ENCODE data around the gene DHRS11.
"Not testable (repeated sequence)": the region's sequence is repeated elsewhere in the genome, so short reads cannot be mapped to it uniquely, and the experiment has no call there.

DHRS11 gene

DNA sequence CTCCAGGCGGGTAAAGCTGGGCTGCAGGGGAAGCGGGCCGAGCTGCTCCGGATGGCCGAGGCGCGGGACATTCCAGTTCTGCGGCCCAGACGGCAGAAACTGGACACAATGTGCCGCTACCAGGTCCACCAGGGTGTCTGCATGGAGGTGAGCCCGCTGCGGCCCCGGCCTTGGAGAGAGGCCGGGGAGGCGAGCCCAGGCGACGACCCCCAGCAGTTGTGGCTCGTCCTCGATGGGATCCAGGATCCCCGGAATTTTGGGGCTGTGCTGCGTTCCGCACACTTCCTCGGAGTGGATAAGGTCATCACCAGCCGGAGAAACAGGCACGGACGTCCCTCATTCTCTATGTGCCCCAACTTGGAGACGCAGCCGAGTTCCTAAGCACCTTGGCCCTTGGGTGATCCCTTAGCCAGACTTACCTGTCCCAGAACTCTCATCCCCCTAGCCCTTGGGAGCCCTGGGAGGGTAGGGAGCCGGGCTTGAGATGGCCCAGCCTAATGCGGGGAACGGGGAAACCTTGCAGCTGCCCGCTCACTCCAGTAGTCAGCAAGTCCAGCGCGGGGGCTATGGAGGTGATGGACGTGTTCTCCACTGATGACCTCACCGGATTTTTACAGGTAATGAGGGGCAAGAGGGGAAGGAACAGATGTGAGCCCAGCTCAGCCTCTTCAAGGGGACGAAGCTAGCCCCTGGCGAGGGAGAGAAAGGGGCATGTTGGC, 10.5 kb downstream of the DHRS11 start:
- no peak overlapping the region for H3K27ac ChIP-seq (ENCODE audit: low read length)
- no peak for DNase-seq (ENCODE audit: low read depth, low spot score)
- H3K9me3 ChIP-seq (ENCODE audit: control insufficient read depth, insufficient read depth, low read length) = no peaks in the 10 kb centered on the region
- peak overlapping the region; percentile 70 for H3K4me3 ChIP-seq (ENCODE audit: low read length)
- H3K4me1 ChIP-seq (ENCODE audit: control insufficient read depth, insufficient read depth, low read length) = 0 out of 2 replicates have a peak, but pooled peaks cover 2% of the 10 kb centered on the region
- H3K27me3 ChIP-seq (ENCODE audit: control insufficient read depth, insufficient read depth, low read length) = no peaks in the 10 kb centered on the region
- WGBS (ENCODE audit: insufficient coverage, insufficient read length) = no CpG with 5 or more reads among the region's 38 CpGs
- H3K36me3 ChIP-seq (ENCODE audit: control insufficient read depth, insufficient read depth, low read length) = 0 out of 2 replicates have a peak, but pooled peaks cover 7% of the 10 kb centered on the region

DNA sequence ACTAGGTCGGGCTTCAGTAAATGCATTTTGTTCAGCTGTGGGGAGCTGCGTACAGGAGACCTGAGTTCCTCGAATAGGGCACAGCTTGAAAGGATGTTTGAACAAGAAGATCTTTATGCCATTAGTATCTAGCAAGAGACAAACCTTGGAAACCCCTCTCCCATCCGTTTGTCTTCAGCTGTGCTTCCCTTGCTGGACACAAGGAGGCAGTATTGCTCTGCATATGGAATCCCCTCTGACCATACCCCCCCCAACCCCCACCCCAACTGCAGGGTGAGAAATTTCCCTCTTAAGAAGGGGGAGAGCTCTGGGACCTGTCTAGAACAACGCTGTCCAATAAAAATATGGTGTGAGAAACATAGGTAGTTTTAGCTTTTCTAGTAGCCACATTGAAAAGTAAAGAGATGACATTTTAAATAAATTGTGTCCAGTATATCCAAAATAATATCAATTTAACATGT, 11.3 kb downstream of the DHRS11 start:
- H3K27ac ChIP-seq (ENCODE audit: low read length) = no peak overlapping the region

DNA sequence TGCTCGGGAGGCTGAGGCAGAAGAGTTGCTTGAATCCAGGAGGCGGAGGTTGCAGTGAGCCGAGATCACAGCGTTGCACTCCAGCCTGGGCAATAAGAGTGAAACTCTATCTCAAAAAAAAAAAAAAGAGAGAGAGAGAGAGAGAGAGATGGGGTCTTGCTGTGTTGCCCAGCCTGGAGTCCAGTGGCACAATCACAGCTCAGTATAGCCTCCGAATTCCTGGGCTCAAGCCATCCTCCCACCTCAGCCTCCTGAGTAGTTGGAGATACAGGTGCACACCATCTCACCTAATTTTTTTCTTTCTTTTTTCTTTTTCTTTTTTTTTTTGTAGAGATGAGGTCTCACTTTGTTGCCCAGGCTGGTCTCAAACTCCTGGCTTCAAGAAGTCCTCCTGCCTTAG, 13.3 kb downstream of the DHRS11 start:
- not testable (repeated sequence) for H3K4me1 ChIP-seq (ENCODE audit: control insufficient read depth, insufficient read depth, low read length); H3K27me3 ChIP-seq (ENCODE audit: control insufficient read depth, insufficient read depth, low read length); H3K27ac ChIP-seq (ENCODE audit: low read length); H3K36me3 ChIP-seq (ENCODE audit: control insufficient read depth, insufficient read depth, low read length); H3K9me3 ChIP-seq (ENCODE audit: control insufficient read depth, insufficient read depth, low read length); DNase-seq (ENCODE audit: low read depth, low spot score); H3K4me3 ChIP-seq (ENCODE audit: low read length)
- WGBS (ENCODE audit: insufficient coverage, insufficient read length) = no CpG with 5 or more reads among the region's 5 CpGs

More for the DNA sequence above, 11.3 kb downstream of the DHRS11 start:
- no peaks in the 10 kb centered on the region for H3K9me3 ChIP-seq (ENCODE audit: control insufficient read depth, insufficient read depth, low read length)
- H3K36me3 ChIP-seq (ENCODE audit: control insufficient read depth, insufficient read depth, low read length) = 0 out of 2 replicates have a peak, but pooled peaks cover 6% of the 10 kb centered on the region
- 0 out of 2 replicates have a peak, but pooled peaks cover 2% of the 10 kb centered on the region for H3K4me1 ChIP-seq (ENCODE audit: control insufficient read depth, insufficient read depth, low read length)
- H3K27me3 ChIP-seq (ENCODE audit: control insufficient read depth, insufficient read depth, low read length) = no peaks in the 10 kb centered on the region
- H3K4me3 ChIP-seq (ENCODE audit: low read length) = peak overlapping the region; percentile 70; the same call in 1 of the 2 replicates
- DNase-seq (ENCODE audit: low read depth, low spot score) = no peak
- WGBS (ENCODE audit: insufficient coverage, insufficient read length) = no CpG with 5 or more reads among the region's 5 CpGs

DNA sequence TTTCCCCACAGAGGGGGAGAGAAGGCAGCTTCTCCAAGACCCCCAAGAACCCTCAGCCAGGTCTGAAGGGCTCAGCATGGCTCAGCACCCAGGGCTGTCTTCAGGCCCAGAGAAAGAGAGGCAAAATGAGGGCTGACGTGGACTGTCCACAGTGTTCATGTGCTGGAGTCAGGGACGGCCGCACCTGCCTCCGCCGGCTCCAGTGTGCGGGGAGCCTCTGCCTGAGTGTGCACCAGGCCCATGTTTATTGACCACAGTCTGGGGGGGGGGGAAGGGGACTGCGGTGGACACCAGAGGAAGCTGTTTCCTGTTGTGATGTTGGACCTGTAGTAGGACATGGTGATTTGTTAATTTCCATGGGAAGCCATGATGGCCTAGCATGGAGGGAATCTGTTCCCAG, 16.6 kb downstream of the DHRS11 start:
- Histone ChIP-seq H3K9me3 (ENCODE audit: control insufficient read depth, insufficient read depth, low read length) (no peaks in the 10 kb centered on the region), H3K4me3 (ENCODE audit: low read length) (no peak overlapping the region)

DNA sequence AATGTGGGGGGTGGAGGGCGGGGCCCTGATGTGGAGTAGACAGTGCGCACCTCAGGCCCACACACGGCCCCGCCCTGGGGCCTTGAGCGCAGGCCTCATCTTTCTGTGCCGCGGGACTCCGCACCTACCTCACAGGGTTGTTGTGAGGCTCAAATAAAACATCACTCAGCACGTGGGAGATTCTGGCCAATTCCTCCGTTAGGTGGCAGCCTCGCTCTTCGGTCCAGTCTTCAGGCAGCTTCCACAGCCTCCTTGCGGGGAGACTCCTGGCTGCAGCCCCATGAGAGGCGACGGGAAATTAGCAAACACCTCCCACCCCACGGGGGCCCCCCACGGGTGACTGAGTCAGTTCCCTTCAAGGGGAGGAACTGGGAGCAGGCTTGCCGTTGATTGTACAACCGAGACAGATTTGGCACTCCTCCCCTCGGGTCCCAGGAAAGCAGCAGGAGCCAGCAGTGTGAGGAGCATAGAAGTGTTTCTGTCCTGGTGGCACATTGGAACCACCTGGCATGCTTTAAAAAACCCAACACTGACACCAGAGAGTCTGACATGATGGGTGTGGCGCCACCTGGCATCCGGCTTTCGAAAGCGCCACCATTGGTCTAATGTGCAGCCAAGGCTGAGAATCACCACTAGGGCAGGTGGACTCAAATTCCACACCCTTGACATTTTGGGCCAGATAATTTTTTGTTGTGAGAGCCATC, 17.3 kb downstream of the DHRS11 start:
- H3K27ac ChIP-seq (ENCODE audit: low read length) = no peak overlapping the region
- H3K4me1 ChIP-seq (ENCODE audit: control insufficient read depth, insufficient read depth, low read length) = peaks cover 2% of the 10 kb centered on the region
- WGBS (ENCODE audit: insufficient coverage, insufficient read length) = no CpG with 5 or more reads among the region's 24 CpGs
- H3K36me3 ChIP-seq (ENCODE audit: control insufficient read depth, insufficient read depth, low read length) = 0 out of 2 replicates have a peak, but pooled peaks cover 2% of the 10 kb centered on the region
- H3K9me3 ChIP-seq (ENCODE audit: control insufficient read depth, insufficient read depth, low read length) = no peaks in the 10 kb centered on the region
- no peak for DNase-seq (ENCODE audit: low read depth, low spot score)
- H3K27me3 ChIP-seq (ENCODE audit: control insufficient read depth, insufficient read depth, low read length) = no peaks in the 10 kb centered on the region
- no peak overlapping the region for H3K4me3 ChIP-seq (ENCODE audit: low read length)

More for the DNA sequence above, 16.6 kb downstream of the DHRS11 start:
- Histone ChIP-seq H3K4me1 (ENCODE audit: control insufficient read depth, insufficient read depth, low read length) (peaks cover under 1% of the 10 kb centered on the region), H3K27ac (ENCODE audit: low read length) (no peak overlapping the region), H3K36me3 (ENCODE audit: control insufficient read depth, insufficient read depth, low read length) (0 out of 2 replicates have a peak, but pooled peaks cover 2% of the 10 kb centered on the region), H3K27me3 (ENCODE audit: control insufficient read depth, insufficient read depth, low read length) (no peaks in the 10 kb centered on the region)
- no peak for DNase-seq (ENCODE audit: low read depth, low spot score)
- whole genome bisulfite sequencing (ENCODE audit: insufficient coverage, insufficient read length) = no CpG with 5 or more reads among the region's 7 CpGs

DNA sequence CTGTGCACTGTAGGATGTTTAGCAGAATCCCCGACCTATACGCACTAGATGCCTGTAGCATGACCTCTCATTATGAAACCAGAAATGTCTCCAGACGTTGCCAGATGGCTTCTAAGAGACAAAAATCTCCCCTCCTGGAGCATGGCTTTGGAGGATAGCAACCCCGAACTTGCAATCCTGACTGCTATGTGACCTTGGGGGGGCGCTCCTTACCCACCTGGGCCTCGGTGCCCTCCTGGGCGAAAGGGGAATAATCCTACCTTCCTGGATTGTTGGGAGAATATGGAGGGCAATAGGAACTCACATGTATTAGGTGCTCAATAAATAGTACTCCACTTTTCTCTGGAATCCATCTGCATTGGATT, 17.8 kb downstream of the DHRS11 start:
- Histone ChIP-seq H3K27me3 (ENCODE audit: control insufficient read depth, insufficient read depth, low read length) (no peaks in the 10 kb centered on the region), H3K36me3 (ENCODE audit: control insufficient read depth, insufficient read depth, low read length) (0 out of 2 replicates have a peak, but pooled peaks cover 2% of the 10 kb centered on the region), H3K4me3 (ENCODE audit: low read length) (no peak overlapping the region), H3K27ac (ENCODE audit: low read length) (no peak overlapping the region), H3K9me3 (ENCODE audit: control insufficient read depth, insufficient read depth, low read length) (no peaks in the 10 kb centered on the region), H3K4me1 (ENCODE audit: control insufficient read depth, insufficient read depth, low read length) (peaks cover 2% of the 10 kb centered on the region)
- DNase-seq (ENCODE audit: low read depth, low spot score) = no peak
- WGBS (ENCODE audit: insufficient coverage, insufficient read length) = no CpG with 5 or more reads among the region's 7 CpGs

DNA sequence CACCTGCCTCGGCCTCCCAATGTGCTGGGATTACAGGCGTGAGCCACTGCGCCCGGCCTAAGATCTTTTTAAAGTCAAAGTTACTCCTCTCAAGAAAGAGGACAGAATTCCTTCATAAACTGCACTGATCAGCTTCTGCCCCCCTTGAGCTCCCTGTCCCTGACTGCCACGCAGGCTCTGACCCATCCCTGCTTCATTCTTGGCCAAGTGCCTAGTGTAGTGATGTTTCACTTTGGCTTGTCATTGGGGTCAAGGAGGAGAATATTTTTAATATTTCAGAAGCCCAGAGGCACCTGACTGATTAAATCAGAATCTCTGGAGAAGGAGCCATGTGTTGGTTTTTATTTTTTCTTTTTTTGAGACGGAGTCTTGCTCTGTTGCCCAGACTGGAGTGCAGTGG, 18.8 kb downstream of the DHRS11 start:
- WGBS (ENCODE audit: insufficient coverage, insufficient read length) = no CpG with 5 or more reads among the region's 6 CpGs
- no peak overlapping the region for H3K4me3 ChIP-seq (ENCODE audit: low read length)
- no peaks in the 10 kb centered on the region for H3K9me3 ChIP-seq (ENCODE audit: control insufficient read depth, insufficient read depth, low read length)
- DNase-seq (ENCODE audit: low read depth, low spot score) = no peak
- peaks cover 2% of the 10 kb centered on the region for H3K4me1 ChIP-seq (ENCODE audit: control insufficient read depth, insufficient read depth, low read length)
- no peak overlapping the region for H3K27ac ChIP-seq (ENCODE audit: low read length)
- 0 out of 2 replicates have a peak, but pooled peaks cover 2% of the 10 kb centered on the region for H3K36me3 ChIP-seq (ENCODE audit: control insufficient read depth, insufficient read depth, low read length)
- H3K27me3 ChIP-seq (ENCODE audit: control insufficient read depth, insufficient read depth, low read length) = no peaks in the 10 kb centered on the region

DNA sequence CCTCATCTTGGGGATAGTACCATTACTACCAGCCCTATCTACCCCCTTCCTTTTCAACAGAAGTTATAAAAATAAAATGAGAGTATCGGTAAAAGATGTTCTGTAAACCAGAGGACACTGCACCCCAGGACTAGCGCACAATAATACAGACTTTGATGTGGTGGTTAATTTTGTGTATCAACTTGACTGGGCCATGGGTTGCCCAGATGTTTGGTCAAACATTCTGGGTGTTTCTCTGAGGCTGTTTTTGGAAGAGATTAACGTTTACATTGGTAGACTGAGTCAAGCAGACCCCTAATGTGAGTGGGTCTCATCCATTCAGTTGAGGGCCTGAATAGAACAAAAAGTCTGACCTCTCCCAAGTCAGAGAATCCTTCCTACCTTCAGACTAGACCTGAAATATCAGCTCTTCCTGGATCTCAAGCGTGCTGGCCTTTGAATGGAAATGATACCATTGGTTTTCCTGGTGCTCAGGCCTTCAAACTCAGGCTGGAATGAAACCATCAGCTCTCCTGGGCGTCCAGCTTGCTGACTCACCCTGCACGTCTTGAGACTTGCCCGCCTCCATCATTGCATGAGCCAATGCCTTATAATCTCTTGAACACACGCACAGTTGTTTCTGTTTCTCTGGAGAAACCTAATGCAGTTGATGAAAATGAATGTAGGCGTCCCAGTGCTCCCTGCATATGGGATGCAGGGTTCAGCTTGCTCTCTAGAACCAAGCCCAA, 19.8 kb downstream of the DHRS11 start:
- H3K27ac ChIP-seq (ENCODE audit: low read length) = no peak overlapping the region
- 0 out of 2 replicates have a peak, but pooled peaks cover 2% of the 10 kb centered on the region for H3K36me3 ChIP-seq (ENCODE audit: control insufficient read depth, insufficient read depth, low read length)
- H3K4me1 ChIP-seq (ENCODE audit: control insufficient read depth, insufficient read depth, low read length) = peaks cover 2% of the 10 kb centered on the region
- no peak for DNase-seq (ENCODE audit: low read depth, low spot score)
- H3K27me3 ChIP-seq (ENCODE audit: control insufficient read depth, insufficient read depth, low read length) = no peaks in the 10 kb centered on the region
- no peak overlapping the region for H3K4me3 ChIP-seq (ENCODE audit: low read length)
- no peaks in the 10 kb centered on the region for H3K9me3 ChIP-seq (ENCODE audit: control insufficient read depth, insufficient read depth, low read length)
- no CpG with 5 or more reads among the region's 9 CpGs for WGBS (ENCODE audit: insufficient coverage, insufficient read length)

DNA sequence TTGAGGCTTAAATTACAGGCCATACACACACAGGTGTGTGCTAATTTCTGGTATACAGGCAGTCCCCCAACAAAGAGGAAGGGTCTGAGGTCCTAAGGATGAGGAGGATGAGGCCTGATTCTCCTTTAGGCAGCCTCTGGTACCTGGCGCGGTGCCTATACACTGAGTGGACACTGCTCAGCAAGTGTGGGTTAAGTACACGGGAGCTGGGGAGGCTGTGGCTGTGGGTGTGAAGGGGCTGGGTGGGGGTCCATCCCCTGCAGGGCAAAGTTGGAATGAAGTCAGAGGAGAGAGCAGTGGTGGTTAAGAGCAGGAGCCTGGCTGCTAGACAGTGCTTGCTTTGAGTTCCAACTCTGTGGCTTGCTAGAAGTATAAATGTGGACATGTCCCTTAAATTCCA, 20.6 kb downstream of the DHRS11 start:
- Histone ChIP-seq H3K4me3 (ENCODE audit: low read length) (no peak overlapping the region), H3K9me3 (ENCODE audit: control insufficient read depth, insufficient read depth, low read length) (no peaks in the 10 kb centered on the region), H3K27me3 (ENCODE audit: control insufficient read depth, insufficient read depth, low read length) (no peaks in the 10 kb centered on the region), H3K27ac (ENCODE audit: low read length) (no peak overlapping the region), H3K36me3 (ENCODE audit: control insufficient read depth, insufficient read depth, low read length) (0 out of 2 replicates have a peak, but pooled peaks cover 2% of the 10 kb centered on the region), H3K4me1 (ENCODE audit: control insufficient read depth, insufficient read depth, low read length) (peaks cover 2% of the 10 kb centered on the region)
- WGBS (ENCODE audit: insufficient coverage, insufficient read length) = no CpG with 5 or more reads among the region's 3 CpGs
- DNase-seq (ENCODE audit: low read depth, low spot score) = no peak

DNA sequence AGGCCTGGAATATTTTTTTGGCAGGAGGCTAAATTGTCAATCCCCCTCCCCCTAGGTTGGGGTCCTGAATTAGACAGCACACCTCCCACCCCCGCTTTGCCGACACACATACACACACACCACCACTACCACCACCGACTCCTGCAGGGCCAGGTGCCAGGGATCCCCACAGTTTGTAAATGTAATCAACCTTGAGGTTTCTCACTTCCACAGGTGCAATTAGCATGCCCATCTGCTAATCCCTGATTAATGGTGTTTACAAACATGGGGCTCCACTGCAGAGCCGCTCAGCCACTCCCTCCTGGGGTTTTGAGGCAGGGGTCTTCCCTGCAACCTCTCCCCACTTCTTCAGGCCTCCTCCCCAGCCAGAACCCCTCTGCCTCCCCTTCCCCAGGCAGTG, 21.5 kb downstream of the DHRS11 start:
- no peaks in the 10 kb centered on the region for H3K36me3 ChIP-seq (ENCODE audit: control insufficient read depth, insufficient read depth, low read length)
- WGBS (ENCODE audit: insufficient coverage, insufficient read length) = no CpG with 5 or more reads among the region's 4 CpGs
- DNase-seq (ENCODE audit: low read depth, low spot score) = no peak

More for the DNA sequence above, 21.5 kb downstream of the DHRS11 start:
- Histone ChIP-seq H3K4me1 (ENCODE audit: control insufficient read depth, insufficient read depth, low read length) (peaks cover 2% of the 10 kb centered on the region), H3K27me3 (ENCODE audit: control insufficient read depth, insufficient read depth, low read length) (no peaks in the 10 kb centered on the region), H3K9me3 (ENCODE audit: control insufficient read depth, insufficient read depth, low read length) (no peaks in the 10 kb centered on the region), H3K27ac (ENCODE audit: low read length) (no peak overlapping the region), H3K4me3 (ENCODE audit: low read length) (no peak overlapping the region)

All from iPS DF 6.9 (cell line).